TTC549 (cell line): Measurements from ENCODE around the gene TIMP3.

ENCODE experiments used
- FAIRE-seq: peaks from 2 replicates; lab custom pipeline; 2012; peaks lifted over from hg19 to GRCh38; lab: Jason Lieb, UNC

The TIMP3 gene

GRCh38 chr22:32830473-32830872 is 29.0 kb downstream of the TIMP3 start:
- FAIRE-seq: no peak

GRCh38 chr22:32830957-32831356 is 29.5 kb downstream of the TIMP3 start:
- FAIRE-seq: no peak

GRCh38 chr22:32831584-32831983 is 30.1 kb downstream of the TIMP3 start:
- FAIRE-seq: no peak

- FAIRE-seq: no peak
These were observed 30.7 kb downstream of the TIMP3 start for GRCh38 chr22:32832174-32832573.

GRCh38 chr22:32836280-32837123 is 35.0 kb downstream of the TIMP3 start:
- no peak for FAIRE-seq

- no peak for FAIRE-seq
These were observed 35.6 kb downstream of the TIMP3 start for GRCh38 chr22:32837142-32837541.

- no peak for FAIRE-seq
These were observed 36.3 kb downstream of the TIMP3 start for GRCh38 chr22:32837803-32838202.

- FAIRE-seq: no peak
These were observed 38.5 kb downstream of the TIMP3 start for GRCh38 chr22:32839831-32840584.

- no peak for FAIRE-seq
These were observed 39.7 kb downstream of the TIMP3 start for GRCh38 chr22:32841175-32841574.

GRCh38 chr22:32842486-32842885 is 41.0 kb downstream of the TIMP3 start:
- no peak for FAIRE-seq

- no peak for FAIRE-seq
These were observed 41.8 kb downstream of the TIMP3 start for GRCh38 chr22:32843300-32843699.

- no peak for FAIRE-seq
These were observed 42.7 kb downstream of the TIMP3 start for GRCh38 chr22:32844251-32844650.

- FAIRE-seq: no peak
These were observed 45.4 kb downstream of the TIMP3 start for GRCh38 chr22:32846780-32847491.

GRCh38 chr22:32848226-32848625 is 46.7 kb downstream of the TIMP3 start:
- FAIRE-seq: no peak

- no peak for FAIRE-seq
These were observed 48.0 kb downstream of the TIMP3 start for GRCh38 chr22:32849501-32849900.

GRCh38 chr22:32850157-32850556 is 48.7 kb downstream of the TIMP3 start:
- no peak for FAIRE-seq

- FAIRE-seq: no peak
These were observed 49.3 kb downstream of the TIMP3 start for GRCh38 chr22:32850591-32851517.

- no peak for FAIRE-seq
These were observed 51.1 kb downstream of the TIMP3 start for GRCh38 chr22:32852395-32853251.

GRCh38 chr22:32853662-32854061 is 52.2 kb downstream of the TIMP3 start:
- no peak for FAIRE-seq

GRCh38 chr22:32854351-32854804 is 52.9 kb downstream of the TIMP3 start:
- FAIRE-seq: no peak
